DOHH2 (cell line): ENCODE measurements around the gene COX5B.

Source experiments
- H3F3A ChIP-seq: fragments of 200-600 bp; sonication (generic), shearing (Covaris generic); 2 replicates; pipeline ENCODE4 v1.6.0; 2016; ENCODE audit warnings: antibody characterized with exemption, mild to moderate bottlenecking; ENCODE audit not compliant: control insufficient read depth, insufficient read depth
- H3K27ac ChIP-seq: fragments of 200-600 bp; sonication (generic); 2 replicates; pipeline ENCODE4 v1.5.1; 2014; ENCODE audit warnings: low read depth, mild to moderate bottlenecking, low read length, moderate library complexity
- H3K27me3 ChIP-seq: fragments of 200-600 bp; sonication (generic); 2 replicates; pipeline ENCODE4 v1.6.1; 2014; ENCODE audit warnings: mild to moderate bottlenecking, low read length, mixed read lengths; ENCODE audit not compliant: control insufficient read depth
- H3K36me3 ChIP-seq: fragments of 200-600 bp; sonication (generic); 2 replicates; pipeline ENCODE4 v1.6.1; 2014; ENCODE audit warnings: mild to moderate bottlenecking, low read length, moderate library complexity, mixed read lengths; ENCODE audit not compliant: control insufficient read depth
- H3K4me1 ChIP-seq: fragments of 200-600 bp; sonication (generic); 2 replicates; pipeline ENCODE4 v1.6.1; 2014; ENCODE audit warnings: mild to moderate bottlenecking, low read length, mixed read lengths; ENCODE audit not compliant: control insufficient read depth
- H3K4me2 ChIP-seq: fragments of 200-600 bp; sonication (generic); 2 replicates; pipeline ENCODE4 v1.6.0; 2014; ENCODE audit warnings: mild to moderate bottlenecking, low read length, moderate library complexity
- H3K4me3 ChIP-seq: fragments of 200-600 bp; sonication (generic); 2 replicates; pipeline ENCODE4 v1.5.1; 2014; ENCODE audit warnings: mild to moderate bottlenecking, low read length, mixed read lengths
- H3K79me2 ChIP-seq: fragments of 200-600 bp; sonication (generic); 2 replicates; pipeline ENCODE4 v1.6.1; 2014; ENCODE audit warnings: mild to moderate bottlenecking, low read length, mixed read lengths; ENCODE audit not compliant: control insufficient read depth
- H3K9me2 ChIP-seq: fragments of 200-600 bp; sonication (generic); replicated peaks from 2 replicates; pipeline ENCODE4 v1.6.1; 2014; ENCODE audit warnings: mild to moderate bottlenecking, low read length, mixed read lengths; ENCODE audit not compliant: control insufficient read depth
- H3K9me3 ChIP-seq: fragments of 200-600 bp; sonication (generic); 2 replicates; pipeline ENCODE4 v1.6.1; 2014; ENCODE audit warnings: antibody characterized with exemption, low read length, mixed read lengths; ENCODE audit not compliant: control insufficient read depth, insufficient read depth
- H4K20me1 ChIP-seq: fragments of 200-600 bp; sonication (generic); 2 replicates; pipeline ENCODE4 v1.6.0; 2014; ENCODE audit warnings: low read depth, mild to moderate bottlenecking, antibody characterized with exemption, low read length, moderate library complexity; ENCODE audit not compliant: control insufficient read depth, insufficient read depth
- EZH2phosphoT487 ChIP-seq: fragments of 200-600 bp; sonication (generic); IDR thresholded peaks from 2 replicates; pipeline ENCODE4 v1.6.1; 2017; ENCODE audit warnings: borderline replicate concordance, mild to moderate bottlenecking, antibody characterized with exemption, low read length, moderate library complexity, mixed read lengths
- TF ChIP-seq, protein P1 (sequence below): fragments of 200-600 bp; sonication (generic); IDR thresholded peaks from one replicate; pipeline ENCODE4 v1.5.1; 2014; ENCODE audit warnings: antibody characterized with exemption, mild to moderate bottlenecking, low read depth, low read length; ENCODE audit not compliant: poor library complexity, severe bottlenecking

COX5B gene

DNA sequence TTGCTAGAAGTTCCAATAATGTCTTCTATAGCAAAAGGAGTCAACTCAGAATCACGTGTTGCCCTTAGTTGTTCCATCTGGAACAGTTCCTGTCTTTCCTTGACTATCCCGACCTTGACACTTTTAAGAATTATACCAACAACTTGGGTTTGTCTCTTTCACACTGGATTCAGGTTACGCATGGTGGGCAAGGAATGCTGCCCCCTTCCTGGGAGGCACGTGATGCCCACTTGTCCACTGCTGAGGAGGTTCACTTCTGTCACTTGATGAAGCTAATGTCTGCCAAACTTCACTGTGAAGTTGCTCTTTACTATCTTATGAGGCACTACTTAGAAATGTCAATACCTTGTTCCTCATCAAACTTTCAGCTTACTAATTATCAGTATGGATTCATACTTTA is 5.3 kb downstream of the COX5B start:
- Histone ChIP-seq H3K9me3 (no peaks in the 10 kb centered on the region), H3F3A (peaks cover 13% of the 10 kb centered on the region), H4K20me1 (no peaks in the 10 kb centered on the region), H3K27me3 (no peaks in the 10 kb centered on the region), H3K9me2 (no peaks in the 10 kb centered on the region), H3K79me2 (peaks cover 19% of the 10 kb centered on the region), H3K27ac (no peak overlapping the region), H3K36me3 (peaks cover 50% of the 10 kb centered on the region), H3K4me2 (no peak overlapping the region), H3K4me3 (no peak overlapping the region), H3K4me1 (peaks cover 10% of the 10 kb centered on the region)
- TF ChIP-seq EZH2phosphoT487, result no peak
- TF ChIP-seq, protein P1, sequence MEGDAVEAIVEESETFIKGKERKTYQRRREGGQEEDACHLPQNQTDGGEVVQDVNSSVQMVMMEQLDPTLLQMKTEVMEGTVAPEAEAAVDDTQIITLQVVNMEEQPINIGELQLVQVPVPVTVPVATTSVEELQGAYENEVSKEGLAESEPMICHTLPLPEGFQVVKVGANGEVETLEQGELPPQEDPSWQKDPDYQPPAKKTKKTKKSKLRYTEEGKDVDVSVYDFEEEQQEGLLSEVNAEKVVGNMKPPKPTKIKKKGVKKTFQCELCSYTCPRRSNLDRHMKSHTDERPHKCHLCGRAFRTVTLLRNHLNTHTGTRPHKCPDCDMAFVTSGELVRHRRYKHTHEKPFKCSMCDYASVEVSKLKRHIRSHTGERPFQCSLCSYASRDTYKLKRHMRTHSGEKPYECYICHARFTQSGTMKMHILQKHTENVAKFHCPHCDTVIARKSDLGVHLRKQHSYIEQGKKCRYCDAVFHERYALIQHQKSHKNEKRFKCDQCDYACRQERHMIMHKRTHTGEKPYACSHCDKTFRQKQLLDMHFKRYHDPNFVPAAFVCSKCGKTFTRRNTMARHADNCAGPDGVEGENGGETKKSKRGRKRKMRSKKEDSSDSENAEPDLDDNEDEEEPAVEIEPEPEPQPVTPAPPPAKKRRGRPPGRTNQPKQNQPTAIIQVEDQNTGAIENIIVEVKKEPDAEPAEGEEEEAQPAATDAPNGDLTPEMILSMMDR, result no peak

DNA sequence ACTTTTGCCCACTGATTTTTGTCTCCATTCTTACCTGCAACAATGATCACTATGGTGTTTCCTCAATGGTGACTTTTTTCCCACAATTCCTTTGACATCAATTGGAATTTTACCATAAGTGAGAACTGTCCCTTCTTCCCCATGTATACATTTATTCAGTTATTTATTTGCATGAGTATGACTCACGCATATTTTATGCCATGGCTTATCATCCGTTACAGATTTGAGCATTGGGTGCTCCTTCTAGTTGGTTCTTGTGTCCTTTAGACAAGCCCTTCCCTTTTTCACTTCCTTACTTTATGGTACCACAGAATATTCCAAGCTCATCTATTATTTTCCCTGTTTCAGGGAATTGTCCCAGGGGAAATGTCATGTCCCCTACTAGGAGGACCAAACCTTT is 7.6 kb downstream of the COX5B start:
- H3K27me3 ChIP-seq, result no peaks in the 10 kb centered on the region
- H3K27ac ChIP-seq, result no peak overlapping the region
- no peak overlapping the region for H3K4me3 ChIP-seq
- peaks cover 49% of the 10 kb centered on the region for H3K36me3 ChIP-seq
- no peak overlapping the region for H3K4me2 ChIP-seq
- no peak for TF ChIP-seq EZH2phosphoT487
- TF ChIP-seq, protein P1, result no peak
- no peaks in the 10 kb centered on the region for H3K9me3 ChIP-seq
- H4K20me1 ChIP-seq, result no peaks in the 10 kb centered on the region
- no peaks in the 10 kb centered on the region for H3K4me1 ChIP-seq
- H3K9me2 ChIP-seq, result no peaks in the 10 kb centered on the region
- no peaks in the 10 kb centered on the region for H3K79me2 ChIP-seq
- H3F3A ChIP-seq, result peaks cover 13% of the 10 kb centered on the region

DNA sequence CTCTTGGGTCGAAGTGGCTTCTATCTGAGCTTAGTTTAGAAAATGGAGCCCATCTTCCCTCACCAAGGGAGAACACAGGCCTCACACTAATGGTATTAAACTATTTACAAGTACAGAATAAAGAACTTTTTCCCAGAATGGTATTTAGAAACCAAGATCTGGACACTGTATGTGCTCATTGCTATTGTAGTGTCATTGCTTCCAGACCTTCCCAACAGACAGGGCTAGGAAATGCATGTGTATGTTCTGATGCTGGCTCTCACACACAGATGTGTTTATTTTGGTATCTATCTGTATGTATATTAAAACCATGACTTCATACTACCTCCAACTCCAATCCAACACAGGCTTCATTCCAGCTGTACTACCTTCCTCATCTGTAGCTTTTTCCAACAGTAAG is 8.0 kb downstream of the COX5B start:
- H3K79me2 ChIP-seq, result no peaks in the 10 kb centered on the region
- H4K20me1 ChIP-seq, result no peaks in the 10 kb centered on the region
- H3K4me3 ChIP-seq, result no peak overlapping the region
- no peaks in the 10 kb centered on the region for H3K4me1 ChIP-seq
- H3K4me2 ChIP-seq, result no peak overlapping the region
- H3K36me3 ChIP-seq, result peaks cover 49% of the 10 kb centered on the region
- H3K27ac ChIP-seq, result no peak overlapping the region
- TF ChIP-seq EZH2phosphoT487, result no peak
- H3F3A ChIP-seq, result peaks cover 13% of the 10 kb centered on the region
- H3K27me3 ChIP-seq, result no peaks in the 10 kb centered on the region
- no peaks in the 10 kb centered on the region for H3K9me2 ChIP-seq
- no peaks in the 10 kb centered on the region for H3K9me3 ChIP-seq

DNA sequence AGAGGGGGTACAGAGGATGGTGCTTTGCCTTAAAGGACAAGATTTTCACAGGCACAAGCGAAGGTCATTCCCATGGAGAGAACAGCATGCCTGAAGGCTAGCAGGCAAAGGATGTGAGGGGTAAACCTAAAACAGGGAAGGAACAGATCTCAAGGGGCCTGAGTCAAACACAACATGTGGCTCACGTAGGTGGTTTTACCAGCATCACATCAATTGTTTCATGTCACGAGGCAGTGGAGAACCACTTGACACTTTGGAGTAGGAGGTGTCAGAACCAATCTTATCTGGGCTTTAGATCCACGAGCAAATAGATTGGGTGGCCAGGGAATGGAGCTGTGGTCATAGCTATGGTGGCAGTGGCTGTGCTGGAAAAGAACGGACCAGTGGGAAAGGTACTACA is 8.4 kb downstream of the COX5B start:
- Histone ChIP-seq H3K27ac (no peak overlapping the region), H3K9me3 (no peaks in the 10 kb centered on the region), H3K4me1 (no peaks in the 10 kb centered on the region), H3K27me3 (no peaks in the 10 kb centered on the region), H3F3A (peaks cover 13% of the 10 kb centered on the region), H3K4me3 (no peak overlapping the region), H3K36me3 (peaks cover 49% of the 10 kb centered on the region), H3K79me2 (no peaks in the 10 kb centered on the region), H3K4me2 (no peak overlapping the region), H4K20me1 (no peaks in the 10 kb centered on the region), H3K9me2 (no peaks in the 10 kb centered on the region)
- TF ChIP-seq, protein P1, result no peak
- TF ChIP-seq EZH2phosphoT487, result no peak
